Osteocyte (in vitro differentiated cells): ENCODE results near the gene EML5. TPM values are rescaled to one million over a fixed set of nuclear protein-coding genes. Genes with fewer than 3 reads are reported as not detected.
A peak's percentile ranks its signal among the peaks of the same experiment; 100 is the strongest.

Experiments used
- DNase-seq: peaks from one replicate; pipeline ENCODE4 v3.0.0; 2021; ENCODE audit warnings: mixed read lengths; ENCODE audit not compliant: unreplicated experiment; ENCODE audit errors: extremely low spot score
- H3K27ac Mint-ChIP-seq: one replicate; pipeline ENCODE4 v1.8.0; 2021; ENCODE audit warnings: mild to moderate bottlenecking, mixed read lengths; ENCODE audit not compliant: unreplicated experiment
- H3K27me3 Mint-ChIP-seq: one replicate; pipeline ENCODE4 v1.8.0; 2021; ENCODE audit warnings: mixed read lengths; ENCODE audit not compliant: unreplicated experiment
- H3K36me3 Mint-ChIP-seq: one replicate; pipeline ENCODE4 v1.8.0; 2021; ENCODE audit warnings: mixed read lengths; ENCODE audit not compliant: unreplicated experiment
- H3K4me1 Mint-ChIP-seq: one replicate; pipeline ENCODE4 v1.8.0; 2021; ENCODE audit warnings: mixed read lengths; ENCODE audit not compliant: unreplicated experiment
- H3K4me3 Mint-ChIP-seq: one replicate; pipeline ENCODE4 v1.8.0; 2021; ENCODE audit warnings: mild to moderate bottlenecking, moderate library complexity, mixed read lengths; ENCODE audit not compliant: unreplicated experiment
- H3K9me3 Mint-ChIP-seq: one replicate; pipeline ENCODE4 v1.8.0; 2021; ENCODE audit warnings: mixed read lengths; ENCODE audit not compliant: unreplicated experiment
- CTCF ChIP-seq: fragments of 200-600 bp; sonication (generic); IDR thresholded peaks from 2 replicates; pipeline ENCODE4 v1.5.0; 2021; ENCODE audit warnings: antibody characterized with exemption, mild to moderate bottlenecking, moderate library complexity
- total RNA-seq: library from RNA; stranded (reverse); gene quantifications from 2 replicates; pipeline ENCODE4 v1.2.1, GENCODE V29; 2021

EML5 gene
- total RNA-seq, 1 donor from 2014 or later: 0.19 TPM

- H3K4me3 Mint-ChIP-seq: no peak overlapping the region
- H3K4me1 Mint-ChIP-seq: no peaks in the 10 kb centered on the region
- no peak for DNase-seq
- H3K36me3 Mint-ChIP-seq: no peaks in the 10 kb centered on the region
- H3K27me3 Mint-ChIP-seq: peaks cover 27% of the 10 kb centered on the region
- no peak overlapping the region for H3K27ac Mint-ChIP-seq
- TF ChIP-seq CTCF: no peak
- H3K9me3 Mint-ChIP-seq: peaks cover 7% of the 10 kb centered on the region
These were observed 123.4 kb downstream of the EML5 start for GRCh38 chr14:88669346-88669745.

- no peak for TF ChIP-seq CTCF
- Mint-ChIP-seq H3K4me3 (no peak overlapping the region), H3K36me3 (no peaks in the 10 kb centered on the region), H3K9me3 (peaks cover 7% of the 10 kb centered on the region), H3K27ac (no peak overlapping the region), H3K4me1 (no peaks in the 10 kb centered on the region), H3K27me3 (peaks cover 27% of the 10 kb centered on the region)
- DNase-seq: no peak
These were observed 124.2 kb downstream of the EML5 start for GRCh38 chr14:88668448-88669116.

GRCh38 chr14:88667555-88668273, 125.0 kb downstream of the EML5 start:
- H3K27me3 Mint-ChIP-seq: peaks cover 27% of the 10 kb centered on the region
- H3K27ac Mint-ChIP-seq: no peak overlapping the region
- no peaks in the 10 kb centered on the region for H3K4me1 Mint-ChIP-seq
- no peak overlapping the region for H3K4me3 Mint-ChIP-seq
- DNase-seq: no peak
- H3K9me3 Mint-ChIP-seq: peaks cover 7% of the 10 kb centered on the region
- TF ChIP-seq CTCF: peak; percentile 89
- H3K36me3 Mint-ChIP-seq: no peaks in the 10 kb centered on the region

- no peak for DNase-seq
- H3K4me3 Mint-ChIP-seq: no peak overlapping the region
- H3K36me3 Mint-ChIP-seq: no peaks in the 10 kb centered on the region
- peaks cover 4% of the 10 kb centered on the region for H3K27me3 Mint-ChIP-seq
- H3K4me1 Mint-ChIP-seq: no peaks in the 10 kb centered on the region
- peaks cover under 1% of the 10 kb centered on the region for H3K9me3 Mint-ChIP-seq
- TF ChIP-seq CTCF: no peak
- no peak overlapping the region for H3K27ac Mint-ChIP-seq
These were observed 132.7 kb downstream of the EML5 start for GRCh38 chr14:88660056-88660455.

GRCh38 chr14:88639221-88639620, 153.5 kb downstream of the EML5 start:
- H3K4me1 Mint-ChIP-seq: no peaks in the 10 kb centered on the region
- no peak for DNase-seq
- TF ChIP-seq CTCF: no peak
- peaks cover 21% of the 10 kb centered on the region for H3K9me3 Mint-ChIP-seq
- H3K27me3 Mint-ChIP-seq: peaks cover 3% of the 10 kb centered on the region
- no peak overlapping the region for H3K27ac Mint-ChIP-seq
- H3K36me3 Mint-ChIP-seq: peaks cover 2% of the 10 kb centered on the region
- no peak overlapping the region for H3K4me3 Mint-ChIP-seq
